DOHH2 (cell line): ENCODE measurements around the gene FXYD4.
"Not testable (repeated sequence)": the region's sequence is repeated elsewhere in the genome, so short reads cannot be mapped to it uniquely, and the experiment has no call there.

ENCODE experiments used
- H3F3A ChIP-seq: fragments of 200-600 bp; sonication (generic), shearing (Covaris generic); 2 replicates; pipeline ENCODE4 v1.6.0; 2016; ENCODE audit warnings: antibody characterized with exemption, mild to moderate bottlenecking; ENCODE audit not compliant: control insufficient read depth, insufficient read depth
- H3K27ac ChIP-seq: fragments of 200-600 bp; sonication (generic); 2 replicates; pipeline ENCODE4 v1.5.1; 2014; ENCODE audit warnings: low read depth, mild to moderate bottlenecking, low read length, moderate library complexity
- H3K27me3 ChIP-seq: fragments of 200-600 bp; sonication (generic); 2 replicates; pipeline ENCODE4 v1.6.1; 2014; ENCODE audit warnings: mild to moderate bottlenecking, low read length, mixed read lengths; ENCODE audit not compliant: control insufficient read depth
- H3K36me3 ChIP-seq: fragments of 200-600 bp; sonication (generic); 2 replicates; pipeline ENCODE4 v1.6.1; 2014; ENCODE audit warnings: mild to moderate bottlenecking, low read length, moderate library complexity, mixed read lengths; ENCODE audit not compliant: control insufficient read depth
- H3K4me1 ChIP-seq: fragments of 200-600 bp; sonication (generic); 2 replicates; pipeline ENCODE4 v1.6.1; 2014; ENCODE audit warnings: mild to moderate bottlenecking, low read length, mixed read lengths; ENCODE audit not compliant: control insufficient read depth
- H3K4me2 ChIP-seq: fragments of 200-600 bp; sonication (generic); 2 replicates; pipeline ENCODE4 v1.6.0; 2014; ENCODE audit warnings: mild to moderate bottlenecking, low read length, moderate library complexity
- H3K4me3 ChIP-seq: fragments of 200-600 bp; sonication (generic); 2 replicates; pipeline ENCODE4 v1.5.1; 2014; ENCODE audit warnings: mild to moderate bottlenecking, low read length, mixed read lengths
- H3K79me2 ChIP-seq: fragments of 200-600 bp; sonication (generic); 2 replicates; pipeline ENCODE4 v1.6.1; 2014; ENCODE audit warnings: mild to moderate bottlenecking, low read length, mixed read lengths; ENCODE audit not compliant: control insufficient read depth
- H3K9me2 ChIP-seq: fragments of 200-600 bp; sonication (generic); replicated peaks from 2 replicates; pipeline ENCODE4 v1.6.1; 2014; ENCODE audit warnings: mild to moderate bottlenecking, low read length, mixed read lengths; ENCODE audit not compliant: control insufficient read depth
- H3K9me3 ChIP-seq: fragments of 200-600 bp; sonication (generic); 2 replicates; pipeline ENCODE4 v1.6.1; 2014; ENCODE audit warnings: antibody characterized with exemption, low read length, mixed read lengths; ENCODE audit not compliant: control insufficient read depth, insufficient read depth
- H4K20me1 ChIP-seq: fragments of 200-600 bp; sonication (generic); 2 replicates; pipeline ENCODE4 v1.6.0; 2014; ENCODE audit warnings: low read depth, mild to moderate bottlenecking, antibody characterized with exemption, low read length, moderate library complexity; ENCODE audit not compliant: control insufficient read depth, insufficient read depth
- CTCF ChIP-seq: fragments of 200-600 bp; sonication (generic); IDR thresholded peaks from one replicate; pipeline ENCODE4 v1.5.1; 2014; ENCODE audit warnings: antibody characterized with exemption, mild to moderate bottlenecking, low read depth, low read length; ENCODE audit not compliant: poor library complexity, severe bottlenecking
- EZH2phosphoT487 ChIP-seq: fragments of 200-600 bp; sonication (generic); IDR thresholded peaks from 2 replicates; pipeline ENCODE4 v1.6.1; 2017; ENCODE audit warnings: borderline replicate concordance, mild to moderate bottlenecking, antibody characterized with exemption, low read length, moderate library complexity, mixed read lengths

The FXYD4 gene

GRCh38 chr10:43327986-43328385, 43.5 kb upstream of the FXYD4 start:
- H3K27ac ChIP-seq, result no peak overlapping the region
- no peaks in the 10 kb centered on the region for H3K9me3 ChIP-seq
- H3K27me3 ChIP-seq, result no peaks in the 10 kb centered on the region
- H4K20me1 ChIP-seq, result no peaks in the 10 kb centered on the region
- no peak overlapping the region for H3K4me3 ChIP-seq
- TF ChIP-seq CTCF (no peak), EZH2phosphoT487 (no peak)
- no peaks in the 10 kb centered on the region for H3K4me1 ChIP-seq
- H3K36me3 ChIP-seq, result no peaks in the 10 kb centered on the region
- no peak overlapping the region for H3K4me2 ChIP-seq
- H3K79me2 ChIP-seq, result no peaks in the 10 kb centered on the region
- H3K9me2 ChIP-seq, result no peaks in the 10 kb centered on the region
- no peaks in the 10 kb centered on the region for H3F3A ChIP-seq

- not testable (repeated sequence) for H3K4me3 ChIP-seq, H3K9me2 ChIP-seq, H3K27ac ChIP-seq
Measured at GRCh38 chr10:43328810-43329209, 42.6 kb upstream of the FXYD4 start.

GRCh38 chr10:43329246-43329885, 42.1 kb upstream of the FXYD4 start:
- not testable (repeated sequence) for H3K9me2 ChIP-seq, H3K36me3 ChIP-seq, H3K27me3 ChIP-seq, H3K4me3 ChIP-seq, H3K4me2 ChIP-seq, H3K4me1 ChIP-seq, H3K9me3 ChIP-seq, H3K79me2 ChIP-seq, H4K20me1 ChIP-seq, H3K27ac ChIP-seq, H3F3A ChIP-seq

More at GRCh38 chr10:43328810-43329209, 42.6 kb upstream of the FXYD4 start:
- not testable (repeated sequence) for H3K36me3 ChIP-seq, H4K20me1 ChIP-seq, H3K9me3 ChIP-seq, H3K27me3 ChIP-seq, H3K79me2 ChIP-seq, H3K4me2 ChIP-seq, H3K4me1 ChIP-seq, H3F3A ChIP-seq

- H3K4me1 ChIP-seq, H3K9me2 ChIP-seq, H3K27ac ChIP-seq, H3F3A ChIP-seq, H3K79me2 ChIP-seq, H3K4me2 ChIP-seq, H3K36me3 ChIP-seq, H3K4me3 ChIP-seq, H3K9me3 ChIP-seq, H4K20me1 ChIP-seq, H3K27me3 ChIP-seq: not testable (repeated sequence)
Measured at GRCh38 chr10:43330049-43330823, 41.2 kb upstream of the FXYD4 start.

- H3K9me2 ChIP-seq, H3F3A ChIP-seq, H3K4me1 ChIP-seq, H3K4me3 ChIP-seq, H3K9me3 ChIP-seq, H3K27ac ChIP-seq, H4K20me1 ChIP-seq, H3K4me2 ChIP-seq, H3K36me3 ChIP-seq, H3K79me2 ChIP-seq, H3K27me3 ChIP-seq: not testable (repeated sequence)
Measured at GRCh38 chr10:43330824-43331127, 40.7 kb upstream of the FXYD4 start.
